CD4-positive, alpha-beta T cell treated with Interferon alpha-2 for 1 hour (primary cell): ENCODE data around the gene IMMP1L.

Experiments used
- DNase-seq, 2 donors: peaks; one replicate each; pipeline ENCODE4 v3.0.0-alpha.2; 2020 to 2022

IMMP1L gene

DNA sequence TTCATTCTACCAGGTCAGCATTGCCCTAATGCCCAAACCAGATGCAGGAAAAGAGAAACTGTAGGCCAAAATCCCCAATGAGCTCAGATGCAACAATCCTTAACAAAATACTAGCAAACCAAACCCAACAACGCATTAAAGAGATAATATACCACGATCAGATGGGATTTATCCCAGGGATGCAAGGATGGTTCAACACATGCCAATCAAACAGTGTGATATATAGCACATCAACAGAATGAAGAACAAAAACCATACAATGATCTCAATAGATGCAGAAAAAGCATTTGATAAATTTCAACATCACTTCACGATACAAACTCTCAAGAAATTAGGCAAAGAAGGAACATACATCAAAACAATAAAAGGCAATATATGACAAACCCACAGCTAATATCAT lies 45.0 kb downstream of the IMMP1L start:
- DNase-seq, result no peak

DNA sequence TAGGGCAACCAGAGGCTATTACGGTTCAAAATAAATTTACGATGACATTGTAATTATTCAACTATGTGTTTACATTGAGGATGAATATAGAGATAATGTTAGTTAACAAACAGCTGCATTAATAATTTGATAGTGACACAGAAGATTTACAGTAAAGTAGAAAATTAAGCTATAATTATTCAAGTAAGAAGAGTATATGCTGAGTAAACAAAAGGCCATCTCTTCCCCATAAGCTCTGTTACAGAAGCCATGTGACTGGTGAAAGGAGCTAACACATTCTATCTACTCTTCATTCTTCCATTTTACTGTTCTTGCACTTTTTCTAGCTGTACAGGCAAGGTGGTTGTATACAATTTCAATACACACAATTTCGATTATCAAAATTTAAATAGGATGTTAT lies 54.2 kb downstream of the IMMP1L start:
- DNase-seq, result no peak

DNA sequence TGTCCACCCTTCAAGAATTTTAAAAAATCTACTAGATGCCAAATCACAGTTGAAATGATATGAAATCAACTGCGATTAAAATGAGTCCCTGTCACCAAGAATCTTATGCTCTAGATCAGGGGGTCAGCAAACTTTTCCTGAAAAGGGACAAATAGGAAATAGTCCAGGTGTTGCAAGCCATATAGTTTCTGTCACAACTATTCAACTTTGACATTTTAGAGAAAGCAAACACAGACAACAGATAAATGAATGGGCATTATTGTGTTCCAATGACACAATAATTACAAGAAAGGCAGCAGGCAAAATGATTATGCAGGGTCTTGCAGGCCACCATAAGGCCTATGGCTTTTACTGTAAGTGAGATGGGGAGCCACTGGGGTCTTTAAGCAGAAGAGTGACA lies 58.6 kb downstream of the IMMP1L start:
- DNase-seq, result no peak

DNA sequence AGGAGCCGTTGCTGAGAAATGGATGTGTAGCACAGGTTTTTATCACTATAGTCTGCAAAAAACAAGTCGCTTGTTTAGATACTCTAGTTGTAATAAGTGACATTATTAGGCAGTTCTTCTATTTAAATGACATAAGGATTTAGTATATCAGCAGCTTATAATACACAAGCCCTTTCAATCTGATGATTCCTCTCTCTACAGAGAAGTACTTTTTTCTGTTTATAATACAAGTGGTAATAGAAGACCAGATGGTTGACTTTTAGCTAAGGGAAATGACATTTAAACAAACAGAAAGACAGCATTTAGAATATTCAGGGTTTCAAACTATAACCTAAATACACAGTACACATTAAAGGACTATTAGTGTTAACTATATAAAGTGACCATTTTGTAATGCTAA lies 60.4 kb downstream of the IMMP1L start:
- no peak for DNase-seq

DNA sequence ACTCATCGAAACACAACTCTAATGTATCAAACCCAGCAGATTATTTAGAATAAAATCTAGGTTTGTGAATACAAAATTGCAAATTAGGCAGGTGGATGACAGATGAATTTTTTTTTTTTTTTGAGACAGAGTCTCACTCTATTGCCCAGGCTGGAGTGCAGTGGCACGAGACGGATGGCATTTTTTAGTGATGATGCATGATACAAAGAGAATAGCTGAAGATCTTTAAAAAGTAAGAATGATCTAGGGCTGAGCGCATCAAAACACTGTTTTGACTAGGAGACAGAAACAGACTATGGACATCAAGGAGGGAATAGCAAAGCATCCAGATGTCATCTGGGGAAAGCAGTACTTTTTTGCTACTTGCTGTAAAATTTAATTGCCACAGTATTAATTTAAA lies 63.8 kb downstream of the IMMP1L start:
- no peak for DNase-seq

DNA sequence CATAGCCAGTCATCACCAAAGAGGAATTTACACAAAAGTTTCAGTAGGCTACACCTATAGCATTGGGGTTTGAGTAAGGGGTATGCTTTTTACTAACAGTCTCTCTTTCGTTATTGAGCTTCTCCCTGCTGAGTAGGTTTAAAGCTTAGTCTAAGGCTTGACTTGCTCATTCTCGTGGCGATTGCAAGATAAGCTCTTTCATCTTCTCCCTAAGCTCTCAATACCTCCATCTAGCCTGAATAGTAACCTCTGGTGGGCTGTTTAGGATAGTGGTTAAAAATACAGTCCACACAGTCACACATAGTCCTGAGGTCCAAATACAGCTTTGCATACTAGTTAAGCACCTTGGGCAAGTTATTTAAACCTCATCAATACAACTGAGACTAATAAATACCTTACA lies 65.6 kb downstream of the IMMP1L start:
- no peak for DNase-seq

DNA sequence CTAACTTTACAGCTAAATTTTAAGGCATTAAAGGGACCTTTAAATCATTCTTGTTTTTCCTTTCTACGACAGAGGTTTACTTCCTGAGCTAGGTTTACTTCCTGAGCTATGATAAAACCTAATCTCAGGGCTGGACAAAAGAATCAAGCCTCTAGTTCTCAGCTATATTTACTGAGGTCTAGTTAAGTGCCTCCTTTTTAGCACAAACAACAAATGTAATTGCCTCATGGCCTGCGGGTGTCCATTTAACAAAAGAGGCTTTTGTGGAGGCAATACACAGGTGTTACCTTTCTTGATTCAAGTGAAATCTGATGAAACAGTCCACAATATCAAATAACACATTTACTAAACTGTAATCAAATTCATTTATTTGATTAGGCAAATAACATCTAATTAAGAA lies 67.3 kb downstream of the IMMP1L start:
- no peak for DNase-seq

DNA sequence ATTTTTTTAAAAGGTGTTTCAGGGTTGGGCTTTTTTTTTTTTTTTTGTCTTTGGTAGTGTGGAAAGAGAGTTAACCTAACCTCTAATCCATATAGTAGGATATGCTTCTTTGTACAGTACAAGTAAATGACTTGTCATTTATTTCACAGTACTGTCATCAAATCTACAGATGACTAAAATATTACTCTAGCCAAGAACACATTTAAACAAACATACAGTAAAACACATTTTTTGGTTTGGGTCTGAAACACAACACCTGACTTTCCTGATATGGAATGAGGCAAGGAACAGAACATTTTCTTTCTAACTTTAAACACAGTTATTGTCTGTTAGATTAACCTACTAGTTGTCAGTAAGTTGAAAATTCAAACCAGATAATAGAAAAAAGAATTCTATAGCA lies 68.1 kb downstream of the IMMP1L start:
- DNase-seq, result no peak

DNA sequence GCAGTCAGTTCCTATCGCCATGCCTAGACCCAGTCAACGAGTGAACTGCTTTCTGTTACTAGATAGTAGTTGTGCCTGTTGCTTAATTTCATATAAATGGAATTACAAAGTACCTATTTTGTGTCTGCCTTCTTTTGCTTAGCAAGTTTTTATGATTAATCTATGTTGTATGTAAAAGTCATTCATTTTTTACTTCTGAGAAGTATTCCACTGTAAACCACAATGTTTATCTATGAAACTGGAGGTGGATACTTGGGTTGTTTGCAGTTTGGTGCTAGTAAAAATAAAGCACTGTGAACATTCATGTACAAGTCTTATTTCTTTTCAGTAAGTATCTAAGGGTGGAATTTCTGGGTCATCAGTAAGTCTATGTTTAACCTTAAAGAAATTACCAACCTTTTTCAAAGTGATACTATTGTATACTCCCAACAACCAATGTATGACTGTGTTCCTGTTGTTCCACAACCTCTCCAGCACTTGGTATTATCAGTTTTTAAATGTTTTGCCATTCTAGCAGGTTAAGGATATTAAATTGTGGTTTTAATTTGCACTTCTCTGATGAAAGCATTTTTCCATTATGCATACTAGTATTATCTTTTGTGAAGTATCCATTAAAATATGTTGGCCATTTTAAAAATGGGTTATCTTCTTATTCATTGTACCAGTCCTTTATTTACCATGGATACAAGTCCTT lies 71.5 kb downstream of the IMMP1L start:
- no peak for DNase-seq

DNA sequence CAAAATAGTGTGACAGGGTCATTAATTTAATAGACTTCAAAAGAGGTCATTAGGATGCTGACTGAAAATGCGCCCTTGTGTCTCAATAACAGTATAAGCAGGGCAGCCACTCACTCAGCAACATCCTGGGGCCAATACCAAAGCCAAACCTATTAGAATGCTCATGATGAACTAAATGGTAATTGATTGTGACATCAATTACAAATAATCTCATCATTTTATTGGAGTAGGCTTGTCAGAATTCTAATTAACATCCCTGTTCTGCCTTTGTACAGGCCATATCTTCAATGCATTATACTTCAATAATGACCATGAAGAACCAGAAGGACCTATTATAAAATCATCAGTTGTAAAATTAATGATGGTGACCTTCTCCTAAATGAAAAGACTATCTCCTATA lies 75.6 kb downstream of the IMMP1L start:
- DNase-seq, result no peak

DNA sequence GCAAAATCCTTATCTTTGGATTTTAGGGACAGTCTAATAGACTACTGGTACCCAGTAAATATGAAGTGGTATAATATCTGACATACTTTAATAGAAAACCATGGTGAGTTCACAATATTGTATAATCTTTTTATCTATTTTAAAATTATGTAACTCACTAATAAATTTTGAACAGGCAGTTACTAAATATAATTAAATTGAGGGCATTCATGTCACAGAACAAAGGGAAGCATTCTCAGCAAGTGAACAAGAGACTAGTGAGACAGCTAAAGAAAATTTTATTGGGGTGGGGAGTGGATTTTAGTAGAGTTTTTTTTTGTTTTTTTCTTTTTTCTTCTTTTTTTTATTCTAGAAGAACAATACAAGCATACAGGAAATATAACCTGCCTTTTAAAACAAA lies 84.8 kb downstream of the IMMP1L start:
- no peak for DNase-seq

DNA sequence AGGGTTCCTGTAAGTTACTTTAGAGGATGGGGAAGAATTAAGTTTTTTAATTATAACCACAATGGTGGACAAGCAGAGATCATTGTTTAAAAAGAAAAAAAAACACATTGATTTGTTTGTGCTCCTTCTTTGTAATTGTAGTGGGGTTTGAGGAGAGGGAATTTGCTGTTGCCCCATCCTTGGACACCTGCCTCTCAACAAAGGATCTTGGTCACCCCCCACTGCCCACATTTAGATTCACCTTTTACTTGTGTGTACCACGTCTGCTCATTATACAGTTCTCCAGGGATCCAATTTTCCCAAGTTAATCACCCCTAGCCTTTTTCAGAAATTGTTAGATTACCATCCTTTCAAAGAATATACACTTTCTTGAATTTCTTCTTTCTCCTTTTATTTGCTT lies 86.7 kb downstream of the IMMP1L start:
- no peak for DNase-seq

DNA sequence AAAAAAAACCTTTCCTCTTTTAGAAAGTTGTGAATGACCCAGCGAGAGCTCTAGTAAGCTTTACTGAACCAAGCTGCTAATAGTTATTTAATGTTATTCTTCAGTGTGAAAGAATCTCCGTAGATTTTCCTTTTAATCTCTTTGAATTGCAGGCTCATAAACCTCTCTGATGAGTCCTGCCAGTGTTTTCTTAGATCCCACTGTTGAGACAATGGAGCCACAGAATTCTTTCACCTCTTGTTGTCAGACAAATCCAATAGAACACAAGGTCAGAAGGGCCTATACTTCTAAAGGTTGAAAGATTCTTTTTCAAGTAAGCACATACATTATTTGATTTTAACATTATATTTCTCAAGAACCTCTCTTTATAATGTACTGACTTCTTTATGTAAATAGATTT lies 87.6 kb downstream of the IMMP1L start:
- DNase-seq, result no peak

DNA sequence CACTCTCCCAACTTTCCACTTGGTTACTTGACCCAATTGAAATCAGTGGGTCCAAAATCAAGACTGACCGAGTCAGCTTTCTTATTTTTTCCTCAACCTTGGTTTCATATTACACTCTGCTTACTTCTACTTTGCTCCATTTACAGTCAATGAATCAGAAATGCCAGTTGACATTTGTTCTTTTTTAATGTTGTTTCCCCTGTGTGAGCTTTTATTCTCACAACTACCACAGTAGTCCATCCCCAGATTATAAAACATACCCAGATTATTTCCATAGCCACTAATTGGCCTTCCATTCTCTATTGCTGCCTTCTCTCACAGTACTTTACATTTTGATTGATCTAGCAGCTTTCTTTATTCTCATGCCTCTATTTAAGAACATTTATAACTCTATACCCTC lies 89.8 kb downstream of the IMMP1L start:
- no peak for DNase-seq

DNA sequence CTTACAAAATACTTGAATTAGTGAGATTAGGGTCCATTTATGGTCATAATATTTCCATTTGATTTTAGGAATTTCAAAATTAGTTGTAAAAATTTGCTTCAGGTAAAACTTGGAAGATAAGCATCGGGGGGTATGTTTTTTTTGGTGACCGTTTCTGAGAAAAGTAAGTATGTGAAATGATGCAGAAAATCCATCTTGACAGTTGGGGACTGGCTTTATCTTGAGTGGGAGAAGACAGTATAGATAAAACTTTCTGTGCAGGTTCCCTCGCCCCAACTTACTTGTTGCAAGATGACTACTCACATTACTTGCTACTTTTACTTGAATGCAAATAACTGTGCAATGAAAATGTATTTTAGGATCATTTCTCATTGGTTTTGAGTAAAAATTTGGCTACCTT lies 90.3 kb downstream of the IMMP1L start:
- no peak for DNase-seq

DNA sequence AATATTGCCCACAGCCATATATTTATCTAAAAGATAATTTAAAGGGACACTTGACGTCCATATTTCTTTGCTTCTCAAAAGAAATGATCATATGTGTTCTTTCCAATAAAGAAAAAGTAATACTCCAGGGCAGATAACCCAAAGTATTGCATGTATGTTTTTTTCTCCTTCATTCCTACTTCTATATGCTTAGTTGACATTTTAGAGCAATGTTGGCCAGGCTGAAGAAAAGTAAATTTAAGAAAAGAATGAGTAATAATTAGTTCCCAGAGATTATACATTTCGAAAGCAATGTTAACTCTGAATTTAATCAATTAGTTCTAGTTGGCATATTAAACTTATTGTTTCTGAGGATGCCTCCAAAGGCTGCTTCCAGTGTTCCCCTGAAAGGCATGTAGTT lies 91.6 kb downstream of the IMMP1L start:
- no peak for DNase-seq

DNA sequence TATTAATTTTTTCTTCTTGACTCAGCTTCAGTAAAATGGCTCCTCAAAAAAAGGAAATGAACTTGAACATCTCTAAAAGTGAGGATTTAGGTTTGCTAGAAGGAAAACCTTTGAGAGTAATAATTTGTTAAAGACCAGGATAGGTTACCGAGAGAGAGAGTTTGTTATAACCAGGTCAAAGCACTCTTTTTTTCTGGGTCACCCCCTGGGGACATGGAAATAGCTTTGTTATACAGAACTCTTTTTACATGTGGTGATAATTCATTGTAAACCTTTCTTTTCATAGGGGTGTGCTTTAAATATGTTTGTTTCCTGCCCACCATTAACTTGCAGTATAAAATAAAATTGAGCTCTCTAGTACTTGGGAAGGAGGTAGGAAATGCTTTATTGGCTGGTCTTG lies 92.1 kb downstream of the IMMP1L start:
- DNase-seq, result no peak

DNA sequence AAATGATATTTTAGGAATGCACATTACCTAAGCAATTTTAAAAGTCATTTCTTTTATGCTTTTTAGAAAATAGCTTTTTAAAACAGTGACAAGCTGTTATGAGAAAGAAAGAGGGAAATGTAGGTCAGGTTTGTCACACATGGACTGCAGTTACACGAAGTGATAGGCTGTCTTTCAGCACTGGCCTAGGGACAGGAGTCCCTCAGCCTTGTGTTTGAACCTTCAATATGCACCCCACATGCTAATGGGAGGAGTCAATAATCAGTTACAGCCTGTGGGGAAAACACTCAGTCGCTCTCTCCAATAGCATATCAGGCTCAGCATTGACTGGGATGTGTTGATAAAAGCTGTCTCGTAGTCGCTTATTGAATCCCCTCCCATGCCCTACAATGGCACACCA lies 94.0 kb downstream of the IMMP1L start:
- no peak for DNase-seq

DNA sequence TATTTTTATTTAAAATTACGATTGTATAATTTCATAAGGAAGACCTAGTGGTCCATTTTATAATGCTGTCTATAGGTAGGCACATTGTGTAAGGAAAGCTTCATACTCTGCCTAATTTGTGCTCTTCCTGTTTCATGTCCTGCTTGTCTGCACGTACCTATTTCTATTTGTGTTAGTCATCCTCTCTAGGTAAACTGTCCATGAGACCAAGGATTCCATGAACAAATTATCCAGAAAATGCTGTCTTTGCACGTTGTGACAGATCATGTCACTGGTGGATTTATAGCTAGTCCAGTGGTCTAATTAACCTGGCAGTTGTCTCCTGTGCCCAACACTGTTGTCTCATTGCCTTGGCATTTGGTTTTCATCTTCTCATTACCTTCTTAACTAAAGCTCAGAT lies 95.1 kb downstream of the IMMP1L start:
- DNase-seq, result no peak

DNA sequence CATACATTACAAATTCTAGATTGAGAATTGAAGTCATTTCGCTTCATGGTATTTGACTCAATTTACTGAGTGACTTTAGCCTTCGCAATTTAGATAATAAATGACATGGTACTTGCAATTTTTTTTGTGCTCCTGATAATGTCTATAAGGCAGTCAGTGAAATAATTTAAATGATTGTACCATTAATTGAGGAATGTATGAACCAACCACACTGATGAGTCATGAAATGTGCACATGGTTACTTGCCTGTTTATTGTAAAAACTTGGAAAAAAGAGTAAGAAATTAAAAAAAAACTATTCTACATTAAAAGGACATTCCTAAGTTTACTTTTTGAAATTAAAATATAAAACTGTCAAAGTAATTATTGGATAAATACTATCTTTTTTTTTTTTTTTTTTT lies 96.5 kb downstream of the IMMP1L start:
- no peak for DNase-seq

DNA sequence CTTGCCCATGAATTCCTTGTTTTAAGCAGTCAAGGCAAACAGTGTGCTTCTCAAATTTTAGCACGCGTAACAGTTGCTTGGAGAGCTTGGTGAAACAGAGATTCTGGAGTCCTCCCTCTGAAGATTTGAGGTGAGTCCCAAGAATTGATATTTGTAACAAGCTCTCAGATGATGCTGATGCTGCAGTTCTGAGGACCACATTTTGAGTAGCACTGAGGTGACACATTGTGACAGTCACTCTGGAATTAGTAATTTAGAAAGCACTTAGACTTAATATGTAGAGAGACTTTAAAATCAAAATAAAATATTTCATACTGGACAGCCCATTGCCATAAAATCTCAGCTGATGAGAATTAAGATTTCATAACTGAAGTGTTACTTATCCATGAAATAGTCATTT lies 101.2 kb downstream of the IMMP1L start:
- no peak for DNase-seq

DNA sequence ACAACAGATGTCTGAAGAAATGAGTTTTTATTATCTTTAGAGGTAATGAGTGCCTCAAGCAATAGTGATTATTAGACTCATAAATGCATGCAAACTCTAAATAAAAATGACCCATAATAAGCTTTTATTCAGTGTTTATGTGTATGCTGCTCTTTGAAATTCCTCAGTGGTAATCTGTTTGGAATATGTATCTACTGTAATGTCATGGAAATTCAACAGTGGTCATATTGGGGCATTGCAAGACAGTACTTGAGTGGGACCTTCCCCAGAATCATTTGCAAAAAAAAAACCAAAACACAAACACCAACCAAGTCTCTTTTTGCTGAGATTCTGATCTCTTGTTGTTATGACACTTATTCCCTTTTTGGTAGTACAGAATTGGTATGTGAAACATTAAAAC lies 104.8 kb downstream of the IMMP1L start:
- DNase-seq, result no peak

DNA sequence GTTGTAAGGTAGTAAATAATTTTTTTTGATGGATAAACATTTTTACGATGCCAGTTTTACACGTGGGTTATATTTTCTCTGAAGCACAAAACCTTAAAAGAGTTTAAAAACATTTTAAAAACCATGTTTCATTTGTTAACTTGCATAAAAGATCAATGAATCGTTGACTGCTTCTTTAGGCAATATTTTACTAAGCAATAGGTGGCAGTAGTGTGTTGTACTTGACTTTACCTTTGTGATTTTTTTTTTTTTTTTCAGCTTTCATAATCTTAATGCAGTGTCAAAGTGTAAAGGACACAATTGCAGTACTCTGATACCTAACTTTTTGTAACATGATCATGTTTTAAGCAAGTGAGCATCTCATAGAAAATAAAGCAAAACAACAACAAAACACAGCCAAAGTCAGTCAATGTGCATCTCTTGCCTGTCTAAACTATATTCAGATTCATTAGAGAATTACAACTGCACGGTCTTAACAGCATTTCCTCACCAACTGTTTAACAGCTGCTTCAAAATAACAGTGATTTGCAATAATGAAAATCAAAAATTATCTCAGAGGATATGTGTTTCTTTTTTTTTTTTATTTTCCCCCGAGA lies 112.1 kb downstream of the IMMP1L start:
- peak in 1 of 2 donors; percentile 38 for DNase-seq

DNA sequence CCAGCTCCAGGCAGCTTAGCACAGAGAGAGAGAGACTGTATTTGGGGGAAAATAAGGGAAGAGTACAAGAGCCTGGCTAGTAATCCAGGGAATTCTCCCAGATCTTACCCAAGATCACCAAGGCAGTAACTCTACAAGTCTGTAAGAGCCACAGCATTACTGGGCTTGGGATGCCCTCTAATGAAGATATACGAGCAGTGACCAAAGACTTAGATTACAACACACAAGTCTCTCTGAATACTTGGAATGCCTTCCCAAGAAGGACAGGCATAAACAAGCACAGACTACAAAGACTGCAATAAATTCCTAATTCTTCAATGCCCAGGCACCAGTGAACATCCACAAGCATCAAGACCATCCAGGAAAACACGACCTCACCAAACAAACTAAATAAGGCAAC lies 122.0 kb downstream of the IMMP1L start:
- no peak for DNase-seq

DNA sequence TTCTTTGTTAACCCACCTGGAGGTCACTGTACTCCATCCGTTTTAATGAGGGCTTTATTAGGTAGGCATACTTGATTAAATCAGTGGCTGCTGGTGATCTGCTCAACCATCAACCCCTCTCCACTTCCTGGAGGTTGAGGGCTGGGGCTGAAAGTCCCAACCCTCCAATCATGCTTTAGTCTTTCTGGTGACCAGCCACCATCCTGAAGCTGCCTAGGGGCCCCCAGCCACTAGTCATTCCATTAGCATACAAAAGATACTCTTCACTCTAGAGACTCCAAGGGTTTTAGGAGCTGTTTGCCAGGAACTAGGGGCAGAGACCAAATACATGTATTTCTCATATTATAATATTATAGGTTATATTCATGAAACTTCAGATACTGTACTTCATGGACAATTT lies 126.3 kb downstream of the IMMP1L start:
- no peak for DNase-seq
